ENCODE data around the gene ACOXL.

Gene ACOXL

DNA sequence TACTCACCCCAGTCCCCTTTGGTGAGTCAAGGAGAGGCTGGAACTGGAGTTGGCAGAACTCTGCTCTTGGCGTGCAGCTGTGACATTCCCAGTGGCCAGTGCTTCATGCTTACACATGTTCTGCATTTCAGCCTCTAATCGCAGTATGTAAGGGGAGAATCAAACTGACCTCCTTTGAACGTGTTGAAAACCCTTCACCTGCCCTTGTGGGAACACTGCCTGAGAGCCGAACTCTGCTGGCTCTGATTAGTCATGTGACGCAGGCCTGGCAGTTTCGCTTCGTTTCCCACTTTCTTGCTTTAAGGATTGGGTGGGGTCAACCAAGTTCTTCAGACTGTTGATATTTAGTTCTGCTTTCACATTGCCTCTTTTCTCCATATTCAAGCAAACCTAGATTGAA is 214.5 kb downstream of the ACOXL start:
- no peaks in the 10 kb centered on the region for H3K36me3 ChIP-seq
- H3K4me1 ChIP-seq = peaks cover 0 to 20% (median 11%) of the 10 kb centered on the region in 10 experiments; a peak in 14 of 20 replicates
- H3K9ac ChIP-seq = no peak overlapping the region
- peak overlapping the region in 2 of 11 experiments; percentile 37 to 50; a peak in 2 of 22 replicates for H3K27ac ChIP-seq
- TF ChIP-seq Cebpa-rat (IDR thresholded peaks at IDR 0.05) = no peak
- peaks cover 0 to 30% (median 0%) of the 10 kb centered on the region in 11 experiments; a peak in 6 of 22 replicates for H3K9me3 ChIP-seq (replicated peaks in 1 of 11)
- H4K20me1 ChIP-seq = no peaks in the 10 kb centered on the region
- H3K27me3 ChIP-seq = no peaks in the 10 kb centered on the region
- H3K4me3 ChIP-seq = no peak overlapping the region
- peak overlapping the region in 8 of 11 experiments; percentile 8 to 82 (median 44); a peak in 14 of 22 replicates for H3K4me2 ChIP-seq

DNA sequence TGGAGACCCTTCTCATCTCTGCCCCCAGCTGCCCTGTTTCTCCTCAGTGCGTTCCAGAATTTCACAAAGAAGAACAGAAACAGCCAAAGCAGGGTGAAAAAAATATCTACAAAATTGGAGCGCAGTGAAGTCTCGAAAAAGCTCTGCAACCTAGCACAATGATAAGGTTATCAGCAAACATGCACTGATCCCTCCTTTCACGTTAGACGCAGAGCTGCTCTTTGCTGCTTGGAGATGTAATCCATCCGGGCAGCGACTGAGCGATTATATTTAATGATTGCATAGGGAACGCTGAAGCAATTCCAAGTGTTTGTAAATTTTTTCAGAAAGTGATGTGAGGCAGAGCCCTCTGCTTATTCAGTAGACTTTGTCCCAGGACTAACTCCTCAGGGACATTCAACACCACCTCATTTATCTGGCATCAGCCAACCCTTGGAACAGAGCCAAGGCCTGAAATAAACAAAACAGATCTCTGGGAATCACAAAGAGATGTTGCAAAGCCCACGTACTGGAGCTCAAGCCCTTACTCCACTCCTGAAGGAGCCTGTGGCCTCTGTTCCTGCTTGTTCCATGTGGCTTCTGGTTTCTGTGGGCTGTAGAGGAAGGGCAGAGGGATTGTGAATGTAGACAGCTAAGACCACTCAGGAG is 215.8 kb downstream of the ACOXL start:
- Histone ChIP-seq H3K4me1 (peaks cover 0 to 20% (median 11%) of the 10 kb centered on the region in 10 experiments; a peak in 14 of 20 replicates), H3K27ac (peak overlapping the region in 1 of 11 experiments; percentile 50; a peak in 2 of 22 replicates), H3K36me3 (no peaks in the 10 kb centered on the region), H3K27me3 (no peaks in the 10 kb centered on the region), H3K4me2 (peak overlapping the region in 3 of 11 experiments; percentile 28 to 82 (median 64); a peak in 2 of 22 replicates), H3K4me3 (no peak overlapping the region; a peak in 1 of 20 replicates), H3K9ac (no peak overlapping the region), H3K9me3 (replicated peaks in 1 of 11) (peaks cover 0 to 30% (median 0%) of the 10 kb centered on the region in 11 experiments; a peak in 6 of 22 replicates), H4K20me1 (no peaks in the 10 kb centered on the region)
- no peak for TF ChIP-seq Cebpa-rat (IDR thresholded peaks at IDR 0.05)

- no peak overlapping the region for H3K27ac ChIP-seq
- H3K9me3 ChIP-seq (replicated peaks in 1 of 11) = peaks cover 0 to 27% (median 0%) of the 10 kb centered on the region in 11 experiments; a peak in 7 of 22 replicates
- H3K4me3 ChIP-seq = no peak overlapping the region
- peaks cover 0 to 20% (median 11%) of the 10 kb centered on the region in 10 experiments; a peak in 15 of 20 replicates for H3K4me1 ChIP-seq
- no peak for TF ChIP-seq Cebpa-rat (IDR thresholded peaks at IDR 0.05)
- no peak overlapping the region for H3K4me2 ChIP-seq
- no peaks in the 10 kb centered on the region for H3K36me3 ChIP-seq
- no peak overlapping the region for H3K9ac ChIP-seq
- H4K20me1 ChIP-seq = no peaks in the 10 kb centered on the region
- H3K27me3 ChIP-seq = no peaks in the 10 kb centered on the region
Observed at GRCh38 chr2:110950281-110950680, 217.9 kb downstream of the ACOXL start.

- H3K27me3 ChIP-seq = no peaks in the 10 kb centered on the region
- no peak overlapping the region for H3K4me2 ChIP-seq
- no peak overlapping the region for H3K4me3 ChIP-seq
- no peak overlapping the region for H3K9ac ChIP-seq
- no peak for TF ChIP-seq Cebpa-rat (IDR thresholded peaks at IDR 0.05)
- peaks cover 0 to 17% (median 14%) of the 10 kb centered on the region in 10 experiments; a peak in 14 of 20 replicates for H3K4me1 ChIP-seq
- H3K27ac ChIP-seq = no peak overlapping the region
- H3K36me3 ChIP-seq = no peaks in the 10 kb centered on the region
- H4K20me1 ChIP-seq = no peaks in the 10 kb centered on the region
- peaks cover 0 to 6% (median 0%) of the 10 kb centered on the region in 11 experiments; a peak in 1 of 22 replicates for H3K9me3 ChIP-seq (replicated peaks in 1 of 11)
Observed at GRCh38 chr2:110955045-110955444, 222.7 kb downstream of the ACOXL start.

GRCh38 chr2:110955556-110955955 is 223.2 kb downstream of the ACOXL start:
- peaks cover 0 to 6% (median 0%) of the 10 kb centered on the region in 11 experiments; a peak in 1 of 22 replicates for H3K9me3 ChIP-seq (replicated peaks in 1 of 11)
- no peaks in the 10 kb centered on the region for H3K27me3 ChIP-seq
- no peak overlapping the region for H3K4me3 ChIP-seq
- TF ChIP-seq Cebpa-rat (IDR thresholded peaks at IDR 0.05) = no peak
- no peak overlapping the region; a peak in 1 of 22 replicates for H3K4me2 ChIP-seq
- H3K27ac ChIP-seq = no peak overlapping the region
- peaks cover 0 to 17% (median 14%) of the 10 kb centered on the region in 10 experiments; a peak in 14 of 20 replicates for H3K4me1 ChIP-seq
- H3K36me3 ChIP-seq = no peaks in the 10 kb centered on the region
- no peaks in the 10 kb centered on the region for H4K20me1 ChIP-seq
- no peak overlapping the region for H3K9ac ChIP-seq

DNA sequence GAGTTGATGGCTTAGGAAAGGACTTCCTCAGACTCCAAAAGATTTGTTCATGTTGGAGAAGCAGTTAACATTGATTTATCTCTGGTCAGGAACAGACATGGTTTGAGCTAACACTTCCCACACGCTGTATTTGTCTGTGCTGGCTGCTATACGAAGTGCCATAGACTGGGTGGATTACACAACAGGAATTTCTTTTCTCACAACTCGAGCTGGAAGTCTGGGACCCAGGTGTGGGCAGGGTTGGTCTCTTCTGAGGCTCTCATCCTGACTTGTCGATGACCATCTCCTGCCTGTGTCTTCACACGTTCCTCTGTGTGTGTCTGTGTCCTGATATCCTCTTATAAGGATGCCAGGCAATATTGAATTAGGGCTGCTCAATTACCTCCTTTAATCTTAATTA is 224.9 kb downstream of the ACOXL start:
- Histone ChIP-seq H3K9ac (no peak overlapping the region), H3K4me3 (no peak overlapping the region), H3K27ac (no peak overlapping the region), H3K27me3 (no peaks in the 10 kb centered on the region), H3K36me3 (no peaks in the 10 kb centered on the region), H3K4me1 (peaks cover 0 to 17% (median 14%) of the 10 kb centered on the region in 10 experiments; a peak in 14 of 20 replicates), H4K20me1 (no peaks in the 10 kb centered on the region), H3K9me3 (replicated peaks in 1 of 11) (peaks cover 0 to 6% (median 0%) of the 10 kb centered on the region in 11 experiments; a peak in 1 of 22 replicates), H3K4me2 (no peak overlapping the region)
- no peak for TF ChIP-seq Cebpa-rat (IDR thresholded peaks at IDR 0.05)

- Histone ChIP-seq H3K27ac (no peak overlapping the region), H3K4me2 (peak overlapping the region in 9 of 11 experiments; percentile 24 to 67 (median 51); a peak in 18 of 22 replicates), H3K4me1 (peaks cover 0 to 17% (median 14%) of the 10 kb centered on the region in 10 experiments; a peak in 14 of 20 replicates), H3K9ac (no peak overlapping the region), H3K36me3 (no peaks in the 10 kb centered on the region), H3K9me3 (replicated peaks in 1 of 11) (peaks cover 0 to 3% (median 0%) of the 10 kb centered on the region in 11 experiments; a peak in 1 of 22 replicates), H4K20me1 (no peaks in the 10 kb centered on the region), H3K4me3 (no peak overlapping the region), H3K27me3 (no peaks in the 10 kb centered on the region)
- no peak for TF ChIP-seq Cebpa-rat (IDR thresholded peaks at IDR 0.05)
Observed at GRCh38 chr2:110958346-110959119, 226.2 kb downstream of the ACOXL start.

DNA sequence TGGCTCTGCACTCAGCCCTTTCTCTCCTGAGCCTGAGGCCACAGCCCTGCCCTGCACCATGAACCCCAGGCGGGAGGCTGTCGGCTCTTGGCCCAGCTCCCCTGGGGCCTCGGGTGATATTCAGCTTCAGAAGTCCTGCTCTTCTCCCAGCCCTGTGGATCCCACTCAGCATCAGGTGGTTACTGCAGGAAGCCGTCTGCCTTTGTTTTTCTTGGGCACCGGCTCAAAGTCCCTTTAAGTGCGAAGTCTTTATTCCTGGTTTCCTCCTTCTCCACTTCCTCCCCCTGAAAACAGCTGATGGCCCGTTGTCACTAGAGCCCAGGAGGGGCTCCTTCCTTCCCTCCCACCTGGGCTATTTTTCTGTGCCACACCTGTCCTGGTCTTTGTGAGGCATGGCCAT is 226.8 kb downstream of the ACOXL start:
- H3K4me3 ChIP-seq = no peak overlapping the region
- H3K36me3 ChIP-seq = no peaks in the 10 kb centered on the region
- no peak for TF ChIP-seq Cebpa-rat (IDR thresholded peaks at IDR 0.05)
- peak overlapping the region in 9 of 11 experiments; percentile 24 to 67 (median 51); a peak in 17 of 22 replicates for H3K4me2 ChIP-seq
- H3K27me3 ChIP-seq = no peaks in the 10 kb centered on the region
- H4K20me1 ChIP-seq = no peaks in the 10 kb centered on the region
- peaks cover 0 to 17% (median 14%) of the 10 kb centered on the region in 10 experiments; a peak in 14 of 20 replicates for H3K4me1 ChIP-seq
- no peak overlapping the region for H3K27ac ChIP-seq
- H3K9me3 ChIP-seq (replicated peaks in 1 of 11) = no peaks in the 10 kb centered on the region
- no peak overlapping the region for H3K9ac ChIP-seq

- no peak overlapping the region for H3K4me2 ChIP-seq
- TF ChIP-seq Cebpa-rat (IDR thresholded peaks at IDR 0.05) = no peak
- H3K27ac ChIP-seq = no peak overlapping the region
- H3K4me3 ChIP-seq = no peak overlapping the region
- H3K4me1 ChIP-seq = peaks cover 0 to 17% (median 14%) of the 10 kb centered on the region in 10 experiments; a peak in 14 of 20 replicates
- H4K20me1 ChIP-seq = no peaks in the 10 kb centered on the region
- no peak overlapping the region for H3K9ac ChIP-seq
- no peaks in the 10 kb centered on the region for H3K36me3 ChIP-seq
- H3K9me3 ChIP-seq (replicated peaks in 1 of 11) = no peaks in the 10 kb centered on the region; a peak in 1 of 22 replicates
- H3K27me3 ChIP-seq = no peaks in the 10 kb centered on the region
Observed at GRCh38 chr2:110960281-110960680, 227.9 kb downstream of the ACOXL start.
